Measurements from ENCODE around the gene P3R3URF.

DNA sequence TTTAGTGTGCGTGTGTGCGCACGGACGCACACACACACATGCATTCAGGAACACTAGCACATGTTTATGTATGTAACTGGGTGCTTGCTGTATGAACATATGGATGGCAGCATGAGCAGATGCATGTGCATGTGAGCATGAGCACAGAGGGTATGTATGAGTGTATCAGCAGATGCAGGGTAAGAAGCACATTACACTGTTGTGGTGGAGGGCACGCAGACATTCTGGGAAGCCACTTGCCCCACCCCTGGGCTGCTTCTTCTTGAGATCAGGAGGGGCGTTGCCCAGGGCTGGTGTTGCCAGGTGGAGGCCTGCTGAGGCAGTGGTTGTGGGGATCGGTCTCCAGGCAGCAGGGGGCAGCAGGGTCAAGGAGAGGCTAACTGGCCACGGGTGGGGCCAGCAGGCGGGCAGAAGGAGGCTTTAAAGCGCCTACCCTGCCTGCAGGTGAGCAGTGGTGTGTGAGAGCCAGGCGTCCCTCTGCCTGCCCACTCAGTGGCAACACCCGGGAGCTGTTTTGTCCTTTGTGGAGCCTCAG is 3.9 kb upstream of the P3R3URF start:
- no peak for TF ChIP-seq POLR2A (IDR thresholded peaks at IDR 0.05)
- TF ChIP-seq, protein P1, sequence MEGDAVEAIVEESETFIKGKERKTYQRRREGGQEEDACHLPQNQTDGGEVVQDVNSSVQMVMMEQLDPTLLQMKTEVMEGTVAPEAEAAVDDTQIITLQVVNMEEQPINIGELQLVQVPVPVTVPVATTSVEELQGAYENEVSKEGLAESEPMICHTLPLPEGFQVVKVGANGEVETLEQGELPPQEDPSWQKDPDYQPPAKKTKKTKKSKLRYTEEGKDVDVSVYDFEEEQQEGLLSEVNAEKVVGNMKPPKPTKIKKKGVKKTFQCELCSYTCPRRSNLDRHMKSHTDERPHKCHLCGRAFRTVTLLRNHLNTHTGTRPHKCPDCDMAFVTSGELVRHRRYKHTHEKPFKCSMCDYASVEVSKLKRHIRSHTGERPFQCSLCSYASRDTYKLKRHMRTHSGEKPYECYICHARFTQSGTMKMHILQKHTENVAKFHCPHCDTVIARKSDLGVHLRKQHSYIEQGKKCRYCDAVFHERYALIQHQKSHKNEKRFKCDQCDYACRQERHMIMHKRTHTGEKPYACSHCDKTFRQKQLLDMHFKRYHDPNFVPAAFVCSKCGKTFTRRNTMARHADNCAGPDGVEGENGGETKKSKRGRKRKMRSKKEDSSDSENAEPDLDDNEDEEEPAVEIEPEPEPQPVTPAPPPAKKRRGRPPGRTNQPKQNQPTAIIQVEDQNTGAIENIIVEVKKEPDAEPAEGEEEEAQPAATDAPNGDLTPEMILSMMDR (IDR thresholded peaks at IDR 0.05), result no peak
